Vagina (tissue), 2 donors: ENCODE results near the gene CUX1. TPM values are rescaled to one million over a fixed set of nuclear protein-coding genes. Genes with fewer than 3 reads are reported as not detected.

Source experiments
- DNase-seq, 2 donors: peaks; one replicate each; pipeline ENCODE4 v3.0.0-alpha.2; 2017; ENCODE audit errors: extremely low spot score in 2 of 2
- H3K27ac ChIP-seq: fragments of 200-600 bp; sonication (generic); one replicate; pipeline ENCODE4 v1.5.1; 2019
- H3K27me3 ChIP-seq: fragments of 200-600 bp; sonication (generic); one replicate; pipeline ENCODE4 v1.5.1; 2019
- H3K36me3 ChIP-seq, 2 donors: fragments of 200-600 bp; sonication (generic); one replicate each; pipeline ENCODE4 v1.5.1; 2017 to 2019
- H3K4me1 ChIP-seq: fragments of 200-600 bp; sonication (generic); one replicate; pipeline ENCODE4 v1.5.1; 2019
- H3K4me3 ChIP-seq, 2 donors: fragments of 200-600 bp; sonication (generic); 1 replicate in 1 of 2; 2 replicates in 1 of 2; pipeline ENCODE4 v1.5.1; 2016 to 2019
- H3K9me3 ChIP-seq: fragments of 200-600 bp; sonication (generic); one replicate; pipeline ENCODE4 v1.5.1; 2019
- CTCF ChIP-seq, 3 experiments: fragments of 450-650 bp in 2 of 3; fragments of 200-600 bp in 1 of 3; sonication (generic) in 1 of 3; IDR thresholded peaks; one replicate each; pipeline ENCODE4 v1.5.1; 2017 to 2019; ENCODE audit warnings: antibody characterized with exemption in 3 of 3, mild to moderate bottlenecking in 2 of 3, moderate library complexity in 2 of 3
- POLR2A ChIP-seq, 2 donors: fragments of 450-650 bp; IDR thresholded peaks; one replicate each; pipeline ENCODE4 v1.6.1; 2017; ENCODE audit warnings: antibody characterized with exemption in 2 of 2, mild to moderate bottlenecking in 2 of 2, moderate library complexity in 2 of 2
- POLR2AphosphoS5 ChIP-seq, 2 donors: sonication (generic); formaldehyde crosslinking; IDR thresholded peaks; one replicate each; pipeline ENCODE4 v1.9.0; 2017; ENCODE audit warnings: antibody characterized with exemption in 2 of 2, mild to moderate bottlenecking in 2 of 2, low read depth in 1 of 2; ENCODE audit not compliant: insufficient read depth in 1 of 2
- intact Hi-C: fragments of 100-400 bp; cut with DNase I; formaldehyde crosslinking; loops from one replicate; pipeline ENCODE4 v1.15.1; 2023
- total RNA-seq: library from RNA; depleted of rRNA; stranded (reverse); fragments of >200 nt; gene quantifications from one replicate; pipeline ENCODE4 v1.2.3, GENCODE V29; 2016

The CUX1 gene
- total RNA-seq, 1 donor from 2014 or later: 65.3 TPM

- TF ChIP-seq CTCF (IDR thresholded peaks at IDR 0.05) (no peak), POLR2A (IDR thresholded peaks at IDR 0.05) (no peak), POLR2AphosphoS5 (IDR thresholded peaks at IDR 0.05; ENCODE audit: insufficient read depth in 1 of 2, low read depth in 1 of 2) (no peak)
- Histone ChIP-seq H3K27ac (no peak overlapping the region), H3K4me3 (no peak overlapping the region), H3K27me3 (no peaks in the 10 kb centered on the region), H3K36me3 (no peaks in the 10 kb centered on the region), H3K9me3 (no peaks in the 10 kb centered on the region), H3K4me1 (no peaks in the 10 kb centered on the region)
- no peak for DNase-seq
- intact Hi-C loops: no loop called here
Observed at GRCh38 chr7:102277901-102278300, 460.5 kb downstream of the CUX1 start.

- DNase-seq: no peak
- H3K9me3 ChIP-seq: no peaks in the 10 kb centered on the region
- H3K27ac ChIP-seq: no peak overlapping the region
- intact Hi-C loops: loop anchor here (5.0 kb wide), 1 partner anchor 113 kb away; no protein-coding TSS in a partner anchor
- TF ChIP-seq POLR2A (IDR thresholded peaks at IDR 0.05): no peak
- peak; percentile 82 to 94 (median 85) for TF ChIP-seq CTCF (IDR thresholded peaks at IDR 0.05)
- H3K36me3 ChIP-seq: no peaks in the 10 kb centered on the region
- H3K27me3 ChIP-seq: no peaks in the 10 kb centered on the region
- peaks cover 2% of the 10 kb centered on the region for H3K4me1 ChIP-seq
- H3K4me3 ChIP-seq: no peak overlapping the region
Observed at GRCh38 chr7:102279537-102280400, 462.3 kb downstream of the CUX1 start.

GRCh38 chr7:102280521-102280920 lies 463.1 kb downstream of the CUX1 start:
- intact Hi-C loops: loop anchor here (5.0 kb wide), 1 partner anchor 112 kb away; no protein-coding TSS in a partner anchor
- H3K4me3 ChIP-seq: no peak overlapping the region
- TF ChIP-seq POLR2AphosphoS5 (IDR thresholded peaks at IDR 0.05; ENCODE audit: insufficient read depth in 1 of 2, low read depth in 1 of 2) (no peak), CTCF (IDR thresholded peaks at IDR 0.05) (no peak), POLR2A (IDR thresholded peaks at IDR 0.05) (no peak)
- DNase-seq: no peak
- H3K36me3 ChIP-seq: no peaks in the 10 kb centered on the region
- H3K27ac ChIP-seq: no peak overlapping the region
- H3K4me1 ChIP-seq: peaks cover 10% of the 10 kb centered on the region
- H3K9me3 ChIP-seq: no peaks in the 10 kb centered on the region
- H3K27me3 ChIP-seq: no peaks in the 10 kb centered on the region

GRCh38 chr7:102281785-102282184 lies 464.4 kb downstream of the CUX1 start:
- TF ChIP-seq POLR2A (IDR thresholded peaks at IDR 0.05) (no peak), POLR2AphosphoS5 (IDR thresholded peaks at IDR 0.05; ENCODE audit: insufficient read depth in 1 of 2, low read depth in 1 of 2) (no peak), CTCF (IDR thresholded peaks at IDR 0.05) (no peak)
- Histone ChIP-seq H3K9me3 (no peaks in the 10 kb centered on the region), H3K36me3 (no peaks in the 10 kb centered on the region), H3K27ac (no peak overlapping the region), H3K27me3 (no peaks in the 10 kb centered on the region), H3K4me3 (no peak overlapping the region), H3K4me1 (peaks cover 19% of the 10 kb centered on the region)
- DNase-seq: no peak
- intact Hi-C loops: loop anchor here (5.0 kb wide), 1 partner anchor 111 kb away; no protein-coding TSS in a partner anchor
